Right cardiac atrium (tissue), 5 donors: Measurements from ENCODE around the gene NLRP7. TPM values are rescaled to one million over a fixed set of nuclear protein-coding genes. Genes with fewer than 3 reads are reported as not detected.
"Not testable (repeated sequence)": the region's sequence is repeated elsewhere in the genome, so short reads cannot be mapped to it uniquely, and the experiment has no call there.

Experiments
- ATAC-seq, 2 donors: fragments of 200-7000 bp; cut with Tn5 transposase; one replicate each; pipeline versions ENCODE4 v1.8.0 to v1.9.1; 2020; ENCODE audit warnings: moderate library complexity in 2 of 2, mild to moderate bottlenecking in 1 of 2
- DNase-seq, 3 donors: peaks; one replicate each; pipeline ENCODE4 v3.0.0-alpha.2; 2020
- H3K27ac ChIP-seq: one replicate; pipeline ENCODE4 v1.5.1; 2013; ENCODE audit warnings: mild to moderate bottlenecking, low read length, control low read depth, moderate library complexity
- H3K27me3 ChIP-seq: one replicate; pipeline ENCODE4 v1.6.1; 2013; ENCODE audit not compliant: control insufficient read depth, insufficient read depth
- H3K4me1 ChIP-seq: one replicate; pipeline ENCODE4 v1.6.1; 2013; ENCODE audit warnings: low read length; ENCODE audit not compliant: control insufficient read depth, insufficient read depth
- H3K4me3 ChIP-seq: one replicate; pipeline ENCODE4 v1.5.1; 2013; ENCODE audit warnings: low read length, control low read depth
- H3K9me3 ChIP-seq: one replicate; pipeline ENCODE4 v1.6.1; 2013; ENCODE audit warnings: low read length; ENCODE audit not compliant: control insufficient read depth
- WGBS: extraction: QIAGEN DNeasy Blood & Tissue Kit; methylation state at CpG from one replicate; pipeline ENCODE4 v1.1.7; 2013; 5-methylcytosine and 5-hydroxymethylcytosine counted together
- intact Hi-C, 4 donors: fragments of 100-400 bp; cut with DNase I; formaldehyde crosslinking; loops; one replicate each; pipeline versions ENCODE4 v1.11.0 to v1.14.0; 2022 to 2023
- polyA plus RNA-seq: library from polyadenylated mRNA; stranded (reverse); fragments of 200-250 nt; gene quantifications from one replicate; pipeline ENCODE4 v1.2.3, GENCODE V29; 2013
- total RNA-seq, 4 donors: library from RNA; stranded (reverse); fragmentation: NEBNext Ultra II Directional; extraction: Animal tissue kit (Norgen Biotek cat#: 25700); gene quantifications; one replicate each; pipeline ENCODE4 v1.2.1, GENCODE V29; 2021
- donor health status: healthy with polysubstance abuse.
- donor health status: DM: no; HTN: yes; CAD: no.
- donor health status: DM: no; HTN: no; CAD: no.
- donor health status: DM: no; HTN: yes; CAD: no; lungs with severe emphysema.
- donor health status: DM: yes; HTN: yes; CAD: no.

The NLRP7 gene
- total and polyA plus RNA-seq, 5 donors: not detected

- DNase-seq, H3K4me1 ChIP-seq, intact Hi-C loops, ATAC-seq, H3K27me3 ChIP-seq, H3K4me3 ChIP-seq, H3K9me3 ChIP-seq, H3K27ac ChIP-seq: not testable (repeated sequence)
- whole genome bisulfite sequencing: 34% methylated on average over 23 of the region's 24 CpGs
These were observed 27.4 kb downstream of the NLRP7 start for GRCh38 chr19:54919646-54920563.

- Histone ChIP-seq H3K4me3 (no peak overlapping the region), H3K27me3 (no peaks in the 10 kb centered on the region), H3K4me1 (no peaks in the 10 kb centered on the region), H3K9me3 (no peaks in the 10 kb centered on the region), H3K27ac (no peak overlapping the region)
- intact Hi-C loops: no loop called here
- DNase-seq (no peak), ATAC-seq (no peak)
- 82% methylated on average over 9 of the region's 9 CpGs for WGBS
These were observed 28.8 kb downstream of the NLRP7 start for GRCh38 chr19:54918499-54918898.

- no peaks in the 10 kb centered on the region for H3K27me3 ChIP-seq
- H3K9me3 ChIP-seq: no peaks in the 10 kb centered on the region
- H3K27ac ChIP-seq: no peak overlapping the region
- intact Hi-C loops: no loop called here
- no peak overlapping the region for H3K4me3 ChIP-seq
- no peak for DNase-seq
- no peak for ATAC-seq
- H3K4me1 ChIP-seq: no peaks in the 10 kb centered on the region
- WGBS: 60% methylated on average over 11 of the region's 11 CpGs
These were observed 30.5 kb downstream of the NLRP7 start for GRCh38 chr19:54916822-54917221.

GRCh38 chr19:54907899-54908298 is 39.4 kb downstream of the NLRP7 start:
- ATAC-seq, H3K4me1 ChIP-seq, intact Hi-C loops, DNase-seq, H3K9me3 ChIP-seq, H3K27me3 ChIP-seq, H3K27ac ChIP-seq, H3K4me3 ChIP-seq: not testable (repeated sequence)
- WGBS: 65% methylated on average over 4 of the region's 5 CpGs

GRCh38 chr19:54906819-54907218 is 40.5 kb downstream of the NLRP7 start:
- 85% methylated on average over 7 of the region's 7 CpGs for WGBS

GRCh38 chr19:54905803-54906511 is 41.4 kb downstream of the NLRP7 start, which contains the start of gene NCR1:
Gene NCR1, plus strand, starts transcription at chr19:54906148. Its CDS starts 40 bp downstream, at chr19:54906188.
- ATAC-seq (no peak), DNase-seq (no peak)
- Histone ChIP-seq H3K27me3 (no peaks in the 10 kb centered on the region), H3K9me3 (no peaks in the 10 kb centered on the region), H3K4me3 (no peak within 1 kb of the TSS), H3K27ac (no peak within 1 kb of the TSS), H3K4me1 (no peaks in the 10 kb centered on the region)
- intact Hi-C loops: no loop called here
- WGBS: 33% methylated on average over 22 of the region's 22 CpGs

More at GRCh38 chr19:54906819-54907218, 40.5 kb downstream of the NLRP7 start:
- no peaks in the 10 kb centered on the region for H3K27me3 ChIP-seq
- ATAC-seq (no peak), DNase-seq (no peak)
- H3K27ac ChIP-seq: no peak overlapping the region
- H3K4me1 ChIP-seq: no peaks in the 10 kb centered on the region
- intact Hi-C loops: no loop called here
- no peak overlapping the region for H3K4me3 ChIP-seq
- no peaks in the 10 kb centered on the region for H3K9me3 ChIP-seq

- ATAC-seq: no peak
- Histone ChIP-seq H3K27ac (no peak overlapping the region), H3K4me3 (no peak overlapping the region), H3K27me3 (no peaks in the 10 kb centered on the region), H3K9me3 (no peaks in the 10 kb centered on the region), H3K4me1 (no peaks in the 10 kb centered on the region)
- no peak for DNase-seq
- intact Hi-C loops: no loop called here
- 22% methylated on average over 5 of the region's 5 CpGs for WGBS
These were observed 41.9 kb downstream of the NLRP7 start for GRCh38 chr19:54905421-54905802.

GRCh38 chr19:54904261-54904660 is 43.1 kb downstream of the NLRP7 start:
- H3K4me1 ChIP-seq, H3K27me3 ChIP-seq, ATAC-seq, H3K27ac ChIP-seq, H3K9me3 ChIP-seq, H3K4me3 ChIP-seq, DNase-seq, intact Hi-C loops: not testable (repeated sequence)
- 81% methylated on average over 4 of the region's 4 CpGs for WGBS

- WGBS: 92% methylated on average over 6 of the region's 6 CpGs
- ATAC-seq: no peak
- Histone ChIP-seq H3K27me3 (no peaks in the 10 kb centered on the region), H3K9me3 (no peaks in the 10 kb centered on the region), H3K4me1 (no peaks in the 10 kb centered on the region), H3K27ac (no peak overlapping the region), H3K4me3 (no peak overlapping the region)
- intact Hi-C loops: no loop called here
- DNase-seq: no peak
These were observed 44.0 kb downstream of the NLRP7 start for GRCh38 chr19:54903303-54903702.

GRCh38 chr19:54902061-54902460 is 45.3 kb downstream of the NLRP7 start:
- WGBS: 86% methylated on average over 3 of the region's 3 CpGs
- DNase-seq: no peak
- ATAC-seq: no peak
- intact Hi-C loops: no loop called here
- Histone ChIP-seq H3K9me3 (no peaks in the 10 kb centered on the region), H3K4me1 (no peaks in the 10 kb centered on the region), H3K27me3 (no peaks in the 10 kb centered on the region), H3K4me3 (no peak overlapping the region), H3K27ac (no peak overlapping the region)

- peak in 1 of 3 donors; percentile 44 for DNase-seq
- H3K4me3 ChIP-seq, ATAC-seq, H3K9me3 ChIP-seq, H3K27ac ChIP-seq, H3K27me3 ChIP-seq, H3K4me1 ChIP-seq, intact Hi-C loops: not testable (repeated sequence)
- WGBS: 75% methylated on average over 8 of the region's 8 CpGs
These were observed 46.2 kb downstream of the NLRP7 start for GRCh38 chr19:54901153-54901552.
